GM21528 (cell line): ENCODE results near the gene HIC2.
"Not testable (repeated sequence)": the region's sequence is repeated elsewhere in the genome, so short reads cannot be mapped to it uniquely, and the experiment has no call there.

Experiments
- ATAC-seq: cut with Tn5 transposase; IDR thresholded peaks from one replicate; pipeline ENCODE4 v1.9.1; 2021; ENCODE audit warnings: mild to moderate bottlenecking, moderate library complexity; ENCODE audit not compliant: unreplicated experiment, low FRiP score

HIC2 gene

DNA sequence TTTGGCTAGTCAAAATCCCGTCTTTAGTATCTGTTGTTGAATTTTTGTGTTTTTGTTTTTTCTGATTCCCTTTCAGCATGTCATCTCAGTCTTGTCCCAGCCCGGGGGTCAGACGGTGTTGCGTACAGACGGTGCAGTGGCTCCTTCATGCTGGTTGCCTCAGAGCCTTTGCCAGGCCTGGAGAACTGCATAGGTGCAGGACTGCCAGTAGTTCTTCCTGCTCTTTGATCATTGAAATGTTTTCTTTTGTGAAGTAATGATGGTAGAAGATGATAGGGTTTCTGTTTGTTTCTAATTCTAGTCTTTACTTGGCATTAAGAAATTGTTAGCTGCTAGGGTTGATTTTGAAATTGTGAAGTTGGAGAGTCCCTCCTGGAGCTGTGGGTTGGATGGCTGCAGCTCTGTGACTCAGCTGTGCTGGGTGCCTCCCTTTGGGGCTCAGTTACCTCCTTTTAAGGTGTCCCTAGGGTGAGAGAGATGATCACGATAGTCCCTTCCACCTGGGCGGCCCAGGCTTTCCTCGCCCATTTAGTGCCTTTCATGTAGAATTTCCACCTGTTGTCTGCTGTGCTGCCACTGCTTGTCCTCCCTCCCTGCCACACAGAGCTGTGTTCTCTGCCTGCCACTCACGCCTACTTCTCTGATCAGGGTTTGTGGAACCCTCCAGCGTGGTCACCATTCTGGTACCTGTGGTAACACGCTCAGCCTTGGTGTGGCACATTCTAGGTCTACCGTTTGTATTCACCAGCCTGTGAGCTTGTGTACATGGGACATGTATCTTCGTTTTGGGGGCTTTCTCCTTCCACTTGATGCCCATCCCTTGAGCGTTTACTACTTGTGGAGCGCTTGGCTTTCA lies 17.4 kb downstream of the HIC2 start:
- ATAC-seq: not testable (repeated sequence)

DNA sequence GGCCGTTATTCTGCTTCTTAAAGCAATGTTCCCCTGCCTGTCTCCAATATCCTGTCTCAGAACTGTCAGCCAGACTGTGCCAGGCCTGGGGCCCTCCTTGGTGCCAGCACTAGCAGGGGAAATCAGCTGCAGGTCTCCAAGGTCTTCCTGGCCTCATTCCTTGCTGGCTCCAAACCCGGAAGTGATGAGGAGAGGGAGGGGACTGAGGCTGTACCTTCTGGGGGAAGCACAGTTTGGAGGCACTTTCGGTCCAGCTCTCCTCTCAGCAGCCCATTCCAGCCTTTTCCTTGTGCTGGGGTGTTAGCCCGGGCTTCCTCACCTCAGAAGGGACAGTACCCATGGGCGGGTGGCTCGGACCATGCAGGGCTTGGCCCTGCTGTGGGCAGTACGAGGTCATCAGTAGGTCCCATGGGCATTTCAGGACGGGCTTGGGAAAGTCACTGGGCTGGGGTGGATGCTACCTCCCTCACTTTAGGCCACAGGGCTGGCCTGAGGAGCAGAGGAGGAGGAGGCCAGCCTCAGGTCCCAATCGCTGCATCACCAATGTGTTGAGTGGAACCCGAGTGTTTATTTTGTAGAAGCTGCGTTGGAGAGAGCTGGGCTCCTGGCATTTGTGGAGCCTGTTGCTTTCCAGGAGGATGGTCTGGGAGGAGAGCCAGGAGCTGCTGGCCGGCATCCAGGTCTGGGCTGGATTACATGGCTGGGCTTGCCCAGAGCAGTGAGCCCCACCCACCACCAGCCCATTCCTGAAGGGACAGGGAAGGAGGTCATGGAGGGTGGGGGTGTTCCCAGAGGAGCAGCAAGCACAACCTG lies 19.0 kb downstream of the HIC2 start:
- ATAC-seq: not testable (repeated sequence)

DNA sequence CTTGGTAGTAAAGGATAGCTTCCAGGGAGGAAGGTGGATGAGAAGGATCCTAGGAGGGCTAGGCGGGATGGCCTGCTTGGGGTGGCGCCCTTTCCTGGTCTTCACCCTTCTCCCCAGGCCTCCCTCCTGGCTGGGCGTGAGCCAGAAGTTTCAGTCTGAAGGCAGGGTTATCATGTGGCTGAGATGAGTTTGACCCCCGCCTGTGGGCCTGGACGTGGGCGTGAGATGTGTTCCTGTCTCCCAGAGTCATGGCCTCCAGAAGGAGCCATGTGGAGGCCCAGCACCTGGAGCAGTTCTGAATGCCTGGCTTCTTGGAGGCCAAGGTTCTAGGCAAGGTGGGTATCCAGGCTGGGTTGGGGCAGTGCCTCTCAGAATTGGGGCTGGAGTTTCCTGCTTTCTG lies 20.8 kb downstream of the HIC2 start:
- ATAC-seq: not testable (repeated sequence)

DNA sequence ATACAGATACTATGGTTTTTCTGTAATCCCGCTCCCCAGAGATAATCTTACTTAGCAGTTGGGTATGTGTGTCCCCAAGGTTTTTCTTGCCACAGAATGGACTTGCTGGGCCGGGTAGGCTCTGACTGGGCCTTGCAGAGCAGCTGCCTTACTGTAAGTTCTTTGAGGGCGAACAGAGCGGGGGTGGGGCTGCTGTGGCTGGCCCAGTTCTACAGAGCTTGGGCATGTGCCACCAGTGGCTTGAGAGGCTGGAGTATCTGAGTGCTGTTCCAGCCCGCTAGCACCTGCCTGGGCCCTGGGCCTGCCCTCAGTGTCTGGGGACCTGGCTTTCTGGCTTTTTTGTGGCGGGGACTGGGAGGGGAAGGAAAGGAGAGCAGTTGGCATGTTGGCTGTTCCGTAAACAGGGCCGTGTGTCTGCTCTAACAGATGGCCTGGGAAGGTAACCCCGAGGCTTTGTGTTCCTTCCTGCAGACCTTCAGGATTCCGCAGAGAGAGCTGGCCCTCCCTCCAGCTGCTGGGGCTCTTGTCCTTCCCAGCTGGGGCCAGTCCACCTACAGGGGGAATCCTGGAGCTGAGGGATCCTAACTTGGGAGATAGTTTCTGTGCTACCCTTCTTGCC lies 23.0 kb downstream of the HIC2 start:
- not testable (repeated sequence) for ATAC-seq

DNA sequence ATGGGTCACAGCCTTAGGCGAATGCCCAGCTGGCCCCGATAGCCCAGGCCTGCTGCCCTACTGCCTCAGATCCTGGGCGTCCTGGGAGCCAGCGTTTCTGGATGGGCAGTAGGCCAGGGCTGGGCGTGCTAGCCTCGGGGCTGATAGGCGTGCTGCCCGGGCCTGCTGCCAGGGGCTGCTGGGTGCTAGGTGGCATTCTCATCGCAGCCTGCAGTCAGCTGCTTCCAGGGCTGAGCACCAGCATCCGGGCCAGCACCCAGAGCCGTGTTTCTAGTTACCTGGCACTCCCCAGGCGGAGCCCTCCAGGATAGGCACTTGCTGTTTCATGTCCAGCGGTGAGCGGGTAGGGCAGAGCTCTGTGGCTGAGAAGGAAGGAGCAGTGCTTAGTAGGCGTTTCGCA lies 23.5 kb downstream of the HIC2 start:
- ATAC-seq: not testable (repeated sequence)

DNA sequence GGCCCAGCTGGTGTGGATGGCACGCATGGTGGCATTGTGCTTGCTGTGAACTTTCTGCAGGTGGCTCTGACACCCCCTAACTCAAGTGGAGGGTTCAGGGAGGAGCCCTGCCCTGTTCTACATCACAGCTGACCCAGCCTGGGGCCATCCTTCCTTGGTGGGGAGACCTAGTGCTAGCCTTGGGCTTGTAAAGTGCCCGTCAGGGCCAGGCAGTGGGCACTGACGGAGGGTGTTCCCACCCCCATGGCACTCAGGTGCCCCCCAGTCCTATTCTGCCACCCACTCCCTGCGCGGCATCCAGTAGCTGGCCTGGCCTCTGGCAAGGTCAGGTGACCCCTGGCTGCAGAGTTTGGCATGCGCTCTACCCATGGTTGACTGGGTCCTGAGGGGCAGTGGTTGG lies 24.0 kb downstream of the HIC2 start:
- ATAC-seq: not testable (repeated sequence)

DNA sequence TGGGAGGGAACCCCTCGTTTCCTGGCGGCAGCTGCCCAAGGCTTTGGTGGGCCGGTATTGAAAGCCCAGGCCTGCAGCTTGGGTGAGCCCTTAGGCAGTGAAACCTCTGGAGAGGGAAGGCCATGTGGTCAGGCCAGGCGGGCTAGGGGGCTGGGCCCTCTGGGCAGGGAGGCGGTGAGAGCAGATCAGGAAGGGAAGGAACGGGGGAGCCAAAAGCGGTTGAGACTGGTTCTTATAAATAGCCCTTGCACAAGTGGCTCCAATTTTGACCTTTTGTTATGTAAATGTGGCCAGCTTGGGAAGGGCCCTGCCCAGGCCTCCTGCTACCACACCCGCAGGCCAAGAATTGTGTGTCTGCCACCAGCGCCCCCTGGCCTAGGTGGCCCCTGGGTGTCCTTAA lies 25.0 kb downstream of the HIC2 start:
- ATAC-seq: not testable (repeated sequence)

DNA sequence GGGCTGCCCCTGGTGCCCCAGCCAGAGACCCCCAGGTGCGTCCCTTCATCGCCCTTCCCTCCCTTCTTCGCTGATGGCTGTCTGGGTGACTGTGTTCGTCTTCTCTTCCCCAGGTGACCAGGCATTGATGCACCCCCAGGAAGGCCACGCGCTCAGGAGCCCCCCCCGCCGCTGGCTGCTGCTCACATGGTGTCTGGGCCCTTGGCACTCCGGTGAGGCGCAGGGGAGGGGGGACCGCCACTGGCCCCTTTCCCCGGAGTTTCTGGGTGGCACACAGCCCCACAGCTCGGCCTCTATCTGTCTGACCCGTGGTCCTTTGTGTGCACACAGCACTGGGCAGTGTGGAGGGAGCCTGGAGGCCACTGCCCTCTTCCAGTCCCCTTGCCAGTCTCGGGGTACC lies 25.5 kb downstream of the HIC2 start:
- not testable (repeated sequence) for ATAC-seq

DNA sequence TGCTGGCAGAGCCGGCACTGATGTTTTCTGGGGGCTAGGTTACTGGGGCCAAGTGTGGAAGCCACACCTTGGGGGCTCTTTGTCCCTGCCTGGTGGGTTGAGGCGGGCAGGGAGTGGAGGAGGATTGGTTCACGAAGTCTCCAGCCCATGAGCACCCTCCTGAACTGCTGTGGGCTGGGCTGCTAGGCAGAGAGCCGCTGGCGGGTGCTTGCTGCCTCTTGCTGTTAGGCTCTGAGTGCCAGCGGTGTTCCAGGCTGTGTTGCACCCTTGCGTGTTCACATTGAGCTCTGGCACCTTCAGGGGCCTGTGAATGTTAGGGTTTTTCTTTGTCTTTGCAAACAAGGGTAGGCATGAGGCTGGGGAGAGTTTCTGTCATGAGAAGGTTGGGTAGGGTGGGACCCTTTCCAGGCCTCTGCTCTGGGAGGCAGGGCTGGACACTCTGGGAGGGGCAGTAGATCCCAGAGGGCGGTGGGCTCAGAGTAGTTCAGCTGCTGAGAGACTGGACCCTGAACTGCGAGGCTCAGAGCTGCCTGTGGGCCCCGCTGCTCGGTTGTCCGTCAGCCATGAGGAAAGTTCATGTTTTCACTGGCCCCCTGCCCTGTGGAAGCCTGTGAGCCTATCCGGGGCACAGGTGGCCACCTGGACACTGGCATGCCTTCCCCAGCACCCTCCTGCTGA lies 26.0 kb downstream of the HIC2 start:
- ATAC-seq: no peak

DNA sequence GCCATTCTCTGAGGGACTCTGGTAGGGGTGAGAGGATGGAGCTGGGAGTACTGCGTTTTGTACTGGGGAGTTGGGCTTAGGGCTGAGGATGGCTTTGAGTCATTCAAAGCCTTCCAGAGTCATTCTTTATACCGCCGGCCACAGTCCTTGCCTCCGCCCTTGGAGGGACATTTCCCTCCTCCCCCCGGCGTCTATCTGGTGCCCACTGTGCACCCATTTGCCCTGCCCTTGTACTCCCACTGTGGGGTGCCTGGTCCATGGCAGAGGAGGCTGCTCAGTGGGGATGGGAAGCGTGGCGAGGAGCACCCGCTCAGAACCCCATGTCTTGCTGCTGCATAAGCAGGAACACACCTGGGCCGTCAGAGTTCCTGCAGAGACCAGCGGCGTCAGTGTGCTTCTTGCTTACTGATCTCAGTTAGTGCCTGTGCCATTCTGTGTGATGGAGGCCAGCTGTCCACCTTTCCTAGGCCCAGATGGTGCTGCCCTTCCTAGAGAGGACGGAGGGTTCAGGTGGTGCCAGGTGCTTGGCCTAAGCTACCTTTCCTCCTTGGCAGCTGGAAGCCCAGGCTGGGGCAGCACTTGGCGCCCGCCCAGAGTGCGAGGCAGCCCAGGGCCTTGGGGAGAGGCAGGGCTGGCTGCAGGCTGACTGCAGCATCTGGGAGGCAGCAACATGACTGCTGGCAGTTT lies 26.7 kb downstream of the HIC2 start:
- no peak for ATAC-seq

DNA sequence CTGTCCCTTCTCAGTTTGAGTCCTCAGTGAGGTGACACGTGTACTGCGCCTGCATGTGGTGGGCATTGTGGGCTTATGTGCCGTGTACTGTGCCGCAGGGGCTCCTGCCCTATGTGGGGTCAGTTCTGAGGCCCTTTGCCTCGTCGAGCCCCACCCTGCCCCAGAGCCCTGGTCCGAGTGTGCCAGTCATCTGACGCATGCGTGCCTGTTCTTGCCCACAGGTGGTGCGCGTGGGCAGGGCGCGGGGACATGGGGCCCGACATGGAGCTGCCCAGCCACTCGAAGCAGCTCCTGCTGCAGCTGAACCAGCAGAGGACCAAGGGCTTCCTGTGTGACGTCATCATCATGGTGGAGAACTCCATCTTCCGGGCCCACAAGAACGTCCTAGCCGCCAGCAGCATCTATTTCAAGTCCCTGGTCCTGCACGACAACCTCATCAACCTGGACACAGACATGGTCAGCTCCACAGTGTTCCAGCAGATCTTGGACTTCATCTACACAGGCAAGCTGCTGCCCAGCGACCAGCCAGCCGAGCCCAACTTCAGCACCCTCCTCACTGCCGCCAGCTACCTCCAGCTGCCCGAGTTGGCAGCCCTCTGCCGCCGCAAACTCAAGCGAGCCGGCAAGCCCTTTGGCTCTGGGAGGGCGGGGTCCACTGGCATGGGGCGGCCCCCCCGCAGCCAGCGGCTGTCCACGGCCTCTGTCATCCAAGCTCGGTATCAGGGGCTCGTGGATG lies 27.7 kb downstream of the HIC2 start:
- no peak for ATAC-seq

DNA sequence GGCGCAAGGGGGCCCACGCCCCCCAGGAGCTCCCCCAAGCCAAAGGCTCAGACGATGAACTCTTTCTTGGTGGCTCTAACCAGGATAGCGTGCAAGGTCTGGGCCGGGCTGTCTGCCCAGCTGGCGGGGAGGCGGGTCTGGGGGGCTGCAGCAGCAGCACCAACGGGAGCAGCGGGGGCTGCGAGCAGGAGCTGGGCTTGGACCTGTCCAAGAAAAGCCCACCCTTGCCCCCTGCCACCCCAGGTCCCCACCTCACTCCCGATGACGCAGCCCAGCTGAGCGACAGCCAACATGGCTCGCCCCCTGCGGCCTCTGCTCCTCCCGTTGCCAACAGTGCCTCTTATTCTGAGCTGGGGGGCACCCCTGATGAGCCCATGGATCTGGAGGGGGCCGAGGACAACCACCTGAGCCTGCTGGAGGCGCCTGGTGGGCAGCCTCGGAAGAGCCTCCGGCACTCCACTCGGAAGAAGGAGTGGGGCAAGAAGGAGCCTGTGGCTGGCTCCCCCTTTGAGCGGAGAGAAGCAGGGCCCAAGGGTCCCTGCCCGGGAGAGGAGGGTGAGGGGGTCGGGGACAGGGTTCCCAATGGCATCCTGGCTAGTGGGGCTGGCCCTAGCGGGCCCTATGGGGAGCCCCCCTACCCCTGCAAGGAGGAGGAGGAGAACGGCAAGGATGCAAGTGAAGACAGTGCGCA lies 28.4 kb downstream of the HIC2 start:
- ATAC-seq: no peak

DNA sequence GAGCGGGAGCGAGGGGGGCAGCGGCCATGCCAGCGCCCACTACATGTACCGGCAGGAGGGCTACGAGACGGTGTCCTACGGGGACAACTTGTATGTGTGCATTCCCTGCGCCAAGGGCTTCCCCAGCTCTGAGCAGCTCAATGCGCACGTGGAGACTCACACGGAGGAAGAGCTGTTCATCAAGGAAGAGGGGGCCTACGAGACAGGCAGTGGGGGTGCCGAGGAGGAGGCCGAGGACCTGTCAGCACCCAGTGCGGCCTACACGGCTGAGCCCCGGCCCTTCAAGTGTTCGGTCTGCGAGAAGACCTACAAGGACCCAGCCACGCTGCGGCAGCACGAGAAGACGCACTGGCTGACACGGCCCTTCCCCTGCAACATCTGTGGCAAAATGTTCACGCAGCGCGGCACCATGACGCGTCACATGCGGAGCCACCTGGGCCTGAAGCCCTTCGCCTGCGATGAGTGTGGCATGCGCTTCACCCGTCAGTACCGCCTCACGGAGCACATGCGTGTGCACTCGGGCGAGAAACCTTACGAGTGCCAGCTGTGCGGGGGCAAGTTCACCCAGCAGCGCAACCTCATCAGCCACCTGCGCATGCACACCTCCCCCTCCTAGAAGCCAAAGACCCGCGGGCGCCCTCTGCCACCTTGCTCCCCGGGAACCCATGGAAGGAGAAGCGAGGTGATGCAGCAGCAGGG lies 29.1 kb downstream of the HIC2 start:
- no peak for ATAC-seq

DNA sequence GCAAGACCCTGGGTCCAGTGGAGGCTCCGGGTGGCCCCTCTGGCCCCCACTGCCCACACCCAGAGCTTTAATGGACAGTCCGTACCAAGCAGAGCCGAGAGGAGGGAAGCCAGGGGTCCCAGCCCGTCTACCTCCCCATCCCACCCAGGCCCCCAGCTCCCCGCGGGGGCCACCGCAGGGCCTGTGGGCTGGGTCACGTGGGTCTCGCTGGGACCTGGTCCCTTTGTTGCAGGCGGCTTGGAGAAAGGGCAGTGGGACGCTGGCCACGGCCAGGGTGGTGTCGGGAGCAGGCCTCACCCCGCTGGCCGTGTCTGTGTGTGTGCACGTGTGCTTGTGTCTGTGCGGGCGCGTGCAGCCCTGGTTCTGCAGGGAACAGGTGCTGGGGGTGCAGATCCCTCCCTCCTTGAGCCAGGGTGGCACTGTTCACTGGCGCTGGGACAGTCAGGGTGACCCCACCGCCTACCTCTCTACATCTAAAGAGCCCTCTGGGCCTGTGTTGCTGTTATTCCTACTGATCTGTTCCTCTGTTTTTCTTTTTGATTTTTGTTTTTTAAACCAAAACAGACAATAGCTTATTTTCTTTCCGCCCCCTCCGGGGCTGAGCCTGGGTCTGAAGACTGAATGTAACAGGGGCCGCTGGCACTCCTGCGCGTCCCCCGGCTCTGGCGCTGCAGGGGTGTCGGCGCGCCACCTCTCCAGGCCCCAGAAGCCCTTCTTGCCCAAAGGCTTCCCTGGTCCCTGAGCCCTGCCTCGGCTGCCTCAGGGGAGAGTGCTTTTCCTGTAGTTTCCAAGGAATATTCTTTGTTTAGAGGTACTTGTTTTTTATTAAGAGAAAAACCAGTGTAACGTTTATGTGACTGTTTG lies 29.9 kb downstream of the HIC2 start:
- no peak for ATAC-seq

DNA sequence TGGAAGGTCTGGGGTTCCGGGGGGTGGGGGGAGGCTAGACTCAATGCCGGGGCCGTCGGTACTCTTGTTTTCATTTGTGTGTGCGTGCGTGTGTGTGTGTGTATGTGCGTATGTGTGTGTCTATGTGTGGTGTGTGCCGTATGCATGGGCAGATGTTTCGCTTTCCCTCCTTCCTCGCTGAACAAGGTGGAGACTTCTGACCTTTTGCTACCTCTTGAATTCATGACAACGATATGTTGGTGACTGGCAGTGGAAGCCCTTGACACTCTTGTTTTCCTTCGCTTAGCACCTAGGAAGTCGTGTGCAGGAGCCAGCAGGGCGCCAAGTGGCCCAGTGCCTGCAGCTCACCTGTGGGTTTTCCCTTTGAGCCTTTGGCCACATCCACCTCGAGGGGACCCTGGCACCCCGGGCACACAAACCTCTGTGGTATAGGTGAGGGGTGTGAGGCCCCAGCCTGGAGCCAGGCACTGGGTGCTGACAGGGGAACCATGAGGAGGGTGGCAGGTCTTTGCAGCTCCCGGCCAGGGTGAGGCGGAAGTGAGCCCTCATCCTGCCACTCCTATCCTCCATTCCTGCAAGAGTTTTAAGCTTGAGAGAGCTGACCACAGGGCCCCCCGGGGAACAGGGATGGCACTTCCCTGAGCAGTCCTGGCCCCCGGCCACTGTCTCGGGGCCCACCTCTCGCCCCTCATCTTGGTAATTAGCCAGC lies 30.7 kb downstream of the HIC2 start:
- no peak for ATAC-seq

DNA sequence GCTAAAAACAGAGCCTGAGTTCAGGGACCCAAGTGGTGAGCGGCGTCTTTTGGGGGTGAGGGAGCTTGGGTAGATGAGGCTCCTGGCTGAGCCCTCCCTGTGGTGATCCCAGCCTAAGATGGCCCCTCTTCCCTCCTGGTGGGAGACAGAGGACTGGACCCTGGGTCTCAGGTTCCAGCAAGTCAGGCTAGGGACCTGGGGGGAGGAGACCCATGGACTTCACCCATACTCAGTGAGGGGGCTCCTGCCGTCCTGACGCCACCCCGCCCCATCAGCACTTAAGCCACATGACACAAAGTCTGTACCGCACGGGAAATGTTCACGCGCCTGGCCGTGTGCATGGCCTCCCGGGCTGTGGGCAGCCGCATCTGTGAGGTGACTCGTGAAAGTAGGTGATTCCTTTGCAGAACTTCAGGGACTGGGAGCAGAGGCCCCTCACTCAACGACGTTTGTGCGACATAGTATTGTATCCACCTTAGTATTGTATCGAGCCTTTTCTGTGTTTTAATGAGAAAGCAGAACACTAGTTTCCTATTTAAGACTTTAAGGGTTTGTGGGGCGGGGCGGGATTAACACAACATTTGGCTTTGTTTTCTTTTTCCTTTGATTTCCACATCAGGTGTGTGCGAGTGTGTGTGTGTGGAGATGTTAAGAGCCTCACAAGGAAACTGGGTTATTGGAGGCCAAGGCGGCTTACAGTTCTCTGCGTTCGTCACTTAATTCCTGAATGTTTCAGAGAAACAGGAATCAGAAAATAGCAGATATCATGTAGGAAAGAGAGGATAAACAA lies 31.7 kb downstream of the HIC2 start:
- ATAC-seq: no peak
